ENCODE measurements around the gene TMA7.

GRCh38 chr3:48426944-48427629, 13.0 kb upstream of the TMA7 start:
- TF ChIP-seq, protein P1, sequence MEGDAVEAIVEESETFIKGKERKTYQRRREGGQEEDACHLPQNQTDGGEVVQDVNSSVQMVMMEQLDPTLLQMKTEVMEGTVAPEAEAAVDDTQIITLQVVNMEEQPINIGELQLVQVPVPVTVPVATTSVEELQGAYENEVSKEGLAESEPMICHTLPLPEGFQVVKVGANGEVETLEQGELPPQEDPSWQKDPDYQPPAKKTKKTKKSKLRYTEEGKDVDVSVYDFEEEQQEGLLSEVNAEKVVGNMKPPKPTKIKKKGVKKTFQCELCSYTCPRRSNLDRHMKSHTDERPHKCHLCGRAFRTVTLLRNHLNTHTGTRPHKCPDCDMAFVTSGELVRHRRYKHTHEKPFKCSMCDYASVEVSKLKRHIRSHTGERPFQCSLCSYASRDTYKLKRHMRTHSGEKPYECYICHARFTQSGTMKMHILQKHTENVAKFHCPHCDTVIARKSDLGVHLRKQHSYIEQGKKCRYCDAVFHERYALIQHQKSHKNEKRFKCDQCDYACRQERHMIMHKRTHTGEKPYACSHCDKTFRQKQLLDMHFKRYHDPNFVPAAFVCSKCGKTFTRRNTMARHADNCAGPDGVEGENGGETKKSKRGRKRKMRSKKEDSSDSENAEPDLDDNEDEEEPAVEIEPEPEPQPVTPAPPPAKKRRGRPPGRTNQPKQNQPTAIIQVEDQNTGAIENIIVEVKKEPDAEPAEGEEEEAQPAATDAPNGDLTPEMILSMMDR (IDR thresholded peaks at IDR 0.05; ENCODE audit: insufficient read depth, low read length) = no peak
- TF ChIP-seq SPI1 (IDR thresholded peaks at IDR 0.05; ENCODE audit: borderline replicate concordance, low read depth) = no peak
- no peak for TF ChIP-seq POLR2AphosphoS5 (IDR thresholded peaks at IDR 0.05; ENCODE audit: low read depth)

Measured in HL-60 (cell line).